IMR-90 (cell line): ENCODE measurements around the gene CLCF1. TPM values are rescaled to one million over a fixed set of nuclear protein-coding genes. Genes with fewer than 3 reads are reported as not detected.

Source experiments
- ATAC-seq: fragments of 200-7000 bp; cut with Tn5 transposase; 2 replicates; pipeline ENCODE4 v1.9.1; 2020; ENCODE audit warnings: low read depth, mild to moderate bottlenecking, moderate library complexity
- BruUV-seq: library from RNA; stranded (reverse); fragments of 400-500 nt; replicated peaks from 2 replicates; lab custom pipeline; 2021; lab: Mats Ljungman, UMichigan
- CTCF ChIA-PET: fragments of 300-600 bp; formaldehyde crosslinking; extraction: SDS; loops from one replicate; lab custom pipeline; 2021; ENCODE audit warnings: antibody characterized with exemption; lab: Yijun Ruan, JAX
- POLR2A ChIA-PET: fragments of 300-600 bp; sonication (Branson Sonifier 250); formaldehyde crosslinking; loops from one replicate; lab custom pipeline; 2022; ENCODE audit warnings: antibody characterized with exemption; ENCODE audit not compliant: unreplicated experiment; lab: Charles Lee
- DNase-seq: peaks from one replicate; pipeline ENCODE4 v3.0.0; 2013
- H2AFZ ChIP-seq: replicated peaks from 2 replicates; pipeline ENCODE3; 2013; ENCODE audit warnings: low read length, mild to moderate bottlenecking; ENCODE audit not compliant: poor library complexity
- H2AK5ac ChIP-seq: 2 replicates; pipeline ENCODE4 v1.6.1; 2013; ENCODE audit warnings: low read depth, low read length, inconsistent platforms
- H2AK9ac ChIP-seq: replicated peaks from 2 replicates; pipeline ENCODE3; 2013; ENCODE audit warnings: mild to moderate bottlenecking, low read depth, low read length, moderate library complexity; ENCODE audit not compliant: poor library complexity
- H2BK120ac ChIP-seq: 2 replicates; pipeline ENCODE4 v1.6.1; 2013; ENCODE audit warnings: low read depth, low read length, inconsistent platforms
- H2BK15ac ChIP-seq: 3 replicates; pipeline ENCODE4 v1.6.1; 2013; ENCODE audit warnings: low read depth, low read length, inconsistent platforms
- H2BK20ac ChIP-seq: 2 replicates; pipeline ENCODE4 v1.6.1; 2013; ENCODE audit warnings: low read depth, mild to moderate bottlenecking, inconsistent platforms, low read length, moderate library complexity
- H2BK5ac ChIP-seq: 2 replicates; pipeline ENCODE4 v1.6.1; 2013; ENCODE audit warnings: mild to moderate bottlenecking, low read depth, low read length, inconsistent platforms; ENCODE audit not compliant: poor library complexity, severe bottlenecking
- H3K14ac ChIP-seq: replicated peaks from 2 replicates; pipeline ENCODE4 v1.6.1; 2013; ENCODE audit warnings: low read depth, low read length, inconsistent platforms
- H3K18ac ChIP-seq: 2 replicates; pipeline ENCODE4 v1.6.1; 2013; ENCODE audit warnings: low read depth, low read length, control low read depth
- H3K23ac ChIP-seq: 2 replicates; pipeline ENCODE4 v1.6.1; 2013; ENCODE audit warnings: low read depth, low read length, inconsistent platforms
- H3K27ac ChIP-seq: 2 replicates; pipeline ENCODE4 v1.5.1; 2013; ENCODE audit warnings: mild to moderate bottlenecking, control low read depth, low read length; ENCODE audit not compliant: insufficient read depth
- H3K27me3 ChIP-seq: 2 replicates; pipeline ENCODE4 v1.6.1; 2013; ENCODE audit warnings: low read length; ENCODE audit not compliant: control insufficient read depth, insufficient read depth
- H3K36me3 ChIP-seq: 2 replicates; pipeline ENCODE4 v1.6.1; 2013; ENCODE audit warnings: low read length, mixed read lengths; ENCODE audit not compliant: control insufficient read depth, insufficient read depth
- H3K4ac ChIP-seq: 2 replicates; pipeline ENCODE4 v1.6.1; 2013; ENCODE audit warnings: low read depth, low read length, inconsistent platforms
- H3K4me1 ChIP-seq: 2 replicates; pipeline ENCODE4 v1.6.1; 2013; ENCODE audit warnings: low read length, mixed read lengths; ENCODE audit not compliant: control insufficient read depth, insufficient read depth
- H3K4me2 ChIP-seq: 2 replicates; pipeline ENCODE4 v1.6.1; 2013; ENCODE audit warnings: low read depth, mild to moderate bottlenecking, control low read depth, low read length, moderate library complexity
- H3K4me3 ChIP-seq: 2 replicates; pipeline ENCODE4 v1.5.1; 2013; ENCODE audit warnings: low read depth, mild to moderate bottlenecking, control low read depth, low read length, moderate library complexity; ENCODE audit not compliant: insufficient read depth
- H3K56ac ChIP-seq: 2 replicates; pipeline ENCODE4 v1.6.1; 2013; ENCODE audit warnings: low read length, inconsistent platforms; ENCODE audit not compliant: insufficient read depth; ENCODE audit errors: extremely low read depth
- H3K79me1 ChIP-seq, 2 experiments: 2 replicates each; pipeline ENCODE4 v1.6.1; 2013; ENCODE audit warnings: low read length in 2 of 2, inconsistent platforms in 1 of 2, low read depth in 1 of 2
- H3K9ac ChIP-seq: 2 replicates; pipeline ENCODE4 v1.6.1; 2013; ENCODE audit warnings: low read depth, low read length, control low read depth
- H3K9me1 ChIP-seq: 2 replicates; pipeline ENCODE4 v1.6.1; 2013; ENCODE audit warnings: low read length, inconsistent platforms; ENCODE audit not compliant: insufficient read depth
- H3K9me3 ChIP-seq: 2 replicates; pipeline ENCODE4 v1.6.1; 2013; ENCODE audit warnings: low read length; ENCODE audit not compliant: control insufficient read depth, insufficient read depth
- H4K20me1 ChIP-seq: 2 replicates; pipeline ENCODE4 v1.6.1; 2013; ENCODE audit warnings: low read length, inconsistent platforms; ENCODE audit not compliant: insufficient read depth
- H4K5ac ChIP-seq: 2 replicates; pipeline ENCODE4 v1.6.1; 2013; ENCODE audit warnings: mild to moderate bottlenecking, low read depth, low read length, control low read depth
- H4K8ac ChIP-seq, 2 experiments: 2 replicates each; pipeline ENCODE4 v1.6.1; 2013; ENCODE audit warnings: low read depth in 2 of 2, low read length in 2 of 2, control low read depth in 1 of 2, inconsistent platforms in 1 of 2
- H4K91ac ChIP-seq: 2 replicates; pipeline ENCODE4 v1.6.1; 2013; ENCODE audit warnings: low read depth, low read length, inconsistent platforms; ENCODE audit not compliant: insufficient read depth
- BHLHE40 ChIP-seq: fragments of 150-350 bp; IDR thresholded peaks from 2 replicates; pipeline ENCODE4 v1.6.1; 2016; ENCODE audit warnings: mild to moderate bottlenecking, low read depth, low read length
- CEBPB ChIP-seq: IDR thresholded peaks from 2 replicates; pipeline ENCODE4 v1.6.1; 2012; ENCODE audit warnings: low read depth, low read length, improper control_type of control experiment
- CHD1 ChIP-seq: IDR thresholded peaks from 2 replicates; pipeline ENCODE4 v1.6.1; 2012; ENCODE audit warnings: low read depth, low read length, improper control_type of control experiment
- CTCF ChIP-seq: conservative IDR thresholded peaks from 2 replicates; pipeline ENCODE4 v1.5.1; 2012; ENCODE audit warnings: mild to moderate bottlenecking, low read depth, low read length, improper control_type of control experiment
- ELK1 ChIP-seq: fragments of 150-350 bp; IDR thresholded peaks from 2 replicates; pipeline ENCODE4 v1.6.1; 2016; ENCODE audit warnings: low read depth, mild to moderate bottlenecking, low read length, moderate library complexity, borderline replicate concordance
- FOS ChIP-seq: fragments of 150-350 bp; IDR thresholded peaks from 2 replicates; pipeline ENCODE4 v1.6.1; 2016; ENCODE audit warnings: low read depth, low read length
- MAFK ChIP-seq: IDR thresholded peaks from 2 replicates; pipeline ENCODE4 v1.6.1; 2012; ENCODE audit warnings: low read depth, low read length, improper control_type of control experiment
- MAZ ChIP-seq: IDR thresholded peaks from 2 replicates; pipeline ENCODE4 v1.6.1; 2012; ENCODE audit warnings: low read depth, mild to moderate bottlenecking, low read length, improper control_type of control experiment, moderate library complexity, borderline replicate concordance
- MXI1 ChIP-seq: IDR thresholded peaks from 2 replicates; pipeline ENCODE4 v1.6.1; 2012; ENCODE audit warnings: low read depth, mild to moderate bottlenecking, low read length, moderate library complexity, borderline replicate concordance
- NFE2L2 ChIP-seq: fragments of 150-350 bp; IDR thresholded peaks from 2 replicates; pipeline ENCODE4 v1.6.1; 2016; ENCODE audit warnings: low read depth, mild to moderate bottlenecking, low read length
- POLR2A ChIP-seq: IDR thresholded peaks from 2 replicates; pipeline ENCODE4 v1.6.1; 2012; ENCODE audit warnings: mild to moderate bottlenecking, low read depth, low read length
- RAD21 ChIP-seq: IDR thresholded peaks from 2 replicates; pipeline ENCODE4 v1.6.1; 2012; ENCODE audit warnings: low read length, improper control_type of control experiment
- RCOR1 ChIP-seq: IDR thresholded peaks from 2 replicates; pipeline ENCODE4 v1.6.1; 2012; ENCODE audit warnings: mild to moderate bottlenecking, low read length, improper control_type of control experiment; ENCODE audit not compliant: insufficient replicate concordance
- RFX5 ChIP-seq: IDR thresholded peaks from 2 replicates; pipeline ENCODE4 v1.8.0; 2012; ENCODE audit warnings: low read depth, mild to moderate bottlenecking, low read length, moderate library complexity
- SMC3 ChIP-seq: fragments of 150-350 bp; IDR thresholded peaks from 2 replicates; pipeline ENCODE4 v1.6.1; 2016; ENCODE audit warnings: low read depth, mild to moderate bottlenecking, antibody characterized with exemption, low read length, moderate library complexity
- USF2 ChIP-seq: fragments of 150-350 bp; IDR thresholded peaks from 2 replicates; pipeline ENCODE4 v1.6.1; 2017; ENCODE audit warnings: mild to moderate bottlenecking, antibody characterized with exemption, low read length, low read depth
- WGBS, 2 experiments: methylation state at CpG; one replicate each; pipeline versions ENCODE4 v1.1.5 to v1.1.7; 2013; ENCODE audit warnings: missing lambda C conversion rate in 2 of 2; ENCODE audit not compliant: insufficient read length in 1 of 2; ENCODE audit errors: extremely low coverage in 2 of 2; 5-methylcytosine and 5-hydroxymethylcytosine counted together
- dilution Hi-C: fragments of 300-500 bp; cut with HindIII; formaldehyde crosslinking; loops from one replicate; pipeline ENCODE4 v1.14.3; 2018; ENCODE audit warnings: low sequenced_read_pairs; ENCODE audit not compliant: unreplicated experiment
- in situ Hi-C: fragments of 300-500 bp; cut with MboI; formaldehyde crosslinking; loops from 3 replicates; pipeline ENCODE4 v1.14.3; 2019; ENCODE audit warnings: low sequenced_read_pairs, inconsistent platforms, mixed read lengths
- intact Hi-C: fragments of 100-400 bp; cut with micrococcal nuclease; formaldehyde crosslinking; loops from 2 replicates; pipeline ENCODE4 v1.10.0; 2022
- polyA plus RNA-seq, 3 experiments: library from polyadenylated mRNA; depleted of rRNA; stranded (reverse); fragments of >200 nt; gene quantifications; 2 replicates each; pipeline ENCODE4 v1.2.3, GENCODE V29; 2012; ENCODE audit warnings: low replicate concordance in 1 of 3
- total RNA-seq: library from RNA; depleted of rRNA; stranded (reverse); fragments of >200 nt; gene quantifications from 2 replicates; pipeline ENCODE4 v1.2.3, GENCODE V29; 2012

CLCF1 gene
- total and polyA plus RNA-seq, 2 of the 4 experiments (the other 2 are of a cell fraction): 5.6 to 27.8 TPM

GRCh38 chr11:67409261-67409666 is 35.9 kb upstream of the CLCF1 start:
- ATAC-seq (no peak), DNase-seq (no peak)
- no peak overlapping the region for H4K8ac ChIP-seq
- no peak overlapping the region for H3K9ac ChIP-seq
- in situ Hi-C loops: no loop called here
- no peak overlapping the region for H4K5ac ChIP-seq
- H3K27ac ChIP-seq: no peak overlapping the region
- H2AK5ac ChIP-seq: no peak overlapping the region
- H3K14ac ChIP-seq: no peak overlapping the region
- no peak overlapping the region for H3K4ac ChIP-seq
- no peaks in the 10 kb centered on the region for H3K79me1 ChIP-seq
- H3K18ac ChIP-seq: no peak overlapping the region
- H3K36me3 ChIP-seq: no peaks in the 10 kb centered on the region
- dilution Hi-C loops: no loop called here
- 51% methylated on average over 13 of the region's 24 CpGs; no CpG with 5 or more reads in 1 of the 2 experiments for WGBS, 2 experiments
- no peak overlapping the region for H2BK15ac ChIP-seq
- POLR2A ChIA-PET: no interaction called here
- TF ChIP-seq CTCF (no peak), MAZ (no peak), CEBPB (no peak), BHLHE40 (no peak), CHD1 (no peak), SMC3 (no peak), RCOR1 (no peak), FOS (no peak), USF2 (no peak), RFX5 (no peak), MXI1 (no peak), NFE2L2 (no peak), RAD21 (no peak), POLR2A (no peak), ELK1 (no peak), MAFK (no peak)
- H3K27me3 ChIP-seq: peaks cover 55% of the 10 kb centered on the region
- no peak overlapping the region for H2BK20ac ChIP-seq
- H3K4me1 ChIP-seq: no peaks in the 10 kb centered on the region
- no peak overlapping the region for H2BK5ac ChIP-seq
- H3K9me1 ChIP-seq: no peaks in the 10 kb centered on the region
- no TSS peak for BruUV-seq
- no peak overlapping the region for H3K4me3 ChIP-seq
- H3K9me3 ChIP-seq: no peaks in the 10 kb centered on the region
- no peak overlapping the region for H3K23ac ChIP-seq
- H3K56ac ChIP-seq: no peak overlapping the region
- intact Hi-C loops: no loop called here
- H4K91ac ChIP-seq: no peak overlapping the region
- CTCF ChIA-PET: no interaction called here
- H2BK120ac ChIP-seq: no peak overlapping the region
- H2AK9ac ChIP-seq: no peak overlapping the region
- no peaks in the 10 kb centered on the region for H4K20me1 ChIP-seq
- H3K4me2 ChIP-seq: no peak overlapping the region
- H2AFZ ChIP-seq: no peak overlapping the region
